PC-9 (cell line): ENCODE results near the gene CEP350.

Experiments used
- CTCF ChIP-seq: fragments of 200-600 bp; sonication (generic); conservative IDR thresholded peaks from 2 replicates; pipeline ENCODE4 v1.6.1; 2017; ENCODE audit warnings: mixed run types, antibody characterized with exemption, mild to moderate bottlenecking, moderate library complexity
- EZH2 ChIP-seq: fragments of 200-600 bp; sonication (generic); IDR thresholded peaks from 2 replicates; pipeline ENCODE4 v1.8.0; 2017; ENCODE audit warnings: antibody characterized with exemption, low read depth

DNA sequence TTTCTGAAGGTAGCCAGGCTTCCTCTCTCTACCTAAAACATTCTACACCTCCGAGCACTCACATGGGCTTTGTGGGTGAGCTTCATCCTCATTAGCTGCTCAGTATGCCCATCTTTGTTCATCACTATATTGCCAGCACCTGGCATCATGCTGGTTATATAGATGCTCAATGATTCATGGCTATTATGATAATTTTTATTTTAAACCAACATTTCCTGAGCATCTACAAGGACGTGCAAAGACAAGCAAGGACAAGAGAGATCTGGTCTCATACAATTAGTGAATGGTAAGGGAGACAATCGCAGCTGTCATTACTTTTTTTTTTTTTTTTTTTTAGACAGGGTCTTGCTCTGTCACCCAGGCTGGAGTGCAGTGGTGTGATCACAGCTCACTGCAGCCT lies 188.7 kb downstream of the CEP350 start:
- no peak for TF ChIP-seq CTCF
- no peak for TF ChIP-seq EZH2
